ENCODE measurements around the gene CABP7. TPM values are rescaled to one million over a fixed set of nuclear protein-coding genes. Genes with fewer than 3 reads are reported as not detected.

CABP7 gene
- total RNA-seq, 1 donor from 2014 or later = not detected

DNA sequence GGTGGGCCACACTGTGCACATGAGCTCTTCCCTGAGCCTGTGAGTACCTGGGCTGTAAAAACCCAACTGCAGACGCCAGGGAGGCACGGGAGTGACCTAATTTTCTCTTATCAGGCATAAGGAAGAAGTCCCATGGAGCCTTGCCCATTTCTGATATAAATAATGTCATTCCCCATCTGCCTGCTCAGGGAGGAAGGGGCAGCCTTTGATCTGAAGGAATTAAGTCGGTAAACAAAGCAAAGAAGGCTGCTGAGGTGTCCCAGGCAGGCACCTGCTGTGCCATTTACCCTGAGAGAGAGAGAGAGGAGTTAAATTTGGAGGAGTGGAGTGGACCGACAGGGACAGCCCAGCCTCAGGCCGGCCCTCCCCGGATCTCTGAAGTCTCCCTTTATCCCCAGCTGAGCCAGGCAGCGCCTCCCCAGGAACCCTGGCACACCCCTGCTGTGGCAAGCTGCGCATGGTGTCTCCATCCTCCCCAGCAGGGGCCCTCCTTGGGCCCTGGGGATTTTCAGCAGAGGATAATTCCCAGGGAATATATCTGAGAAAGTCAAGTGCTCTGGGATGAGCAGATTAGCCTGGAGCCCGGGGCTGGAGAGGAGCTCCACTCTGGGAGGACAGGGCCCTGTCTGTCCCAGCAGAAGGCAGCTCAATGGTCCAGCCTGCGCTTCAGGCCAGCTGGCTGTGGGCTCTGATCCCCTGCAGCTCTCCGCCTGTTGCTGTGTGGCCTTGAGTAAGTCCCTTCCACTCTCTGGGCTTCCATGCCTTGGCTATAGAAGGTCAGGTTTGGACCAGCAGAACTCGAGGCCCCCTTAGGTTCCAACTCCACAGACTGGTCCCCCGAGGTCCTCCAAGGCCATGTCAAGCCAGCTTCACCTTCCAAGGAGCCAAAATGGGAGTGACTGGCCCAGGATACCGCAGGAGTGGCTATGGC is 17.5 kb upstream of the CABP7 start:
- no peaks in the 10 kb centered on the region for H3K27me3 ChIP-seq

GRCh38 chr22:29702931-29703501 is 16.8 kb upstream of the CABP7 start:
- H3K27ac ChIP-seq = no peak overlapping the region
- peaks cover 23% of the 10 kb centered on the region for H3K4me1 ChIP-seq
- TF ChIP-seq POLR2A (IDR thresholded peaks at IDR 0.05) (no peak), CTCF (IDR thresholded peaks at IDR 0.05) (no peak), POLR2AphosphoS5 (IDR thresholded peaks at IDR 0.05; ENCODE audit: insufficient read depth in 1 of 2, low read depth in 1 of 2) (no peak)
- H3K4me3 ChIP-seq = no peak overlapping the region
- no peak for DNase-seq (ENCODE audit: extremely low spot score in 2 of 2)
- intact Hi-C loops (cut with DNase I) = no loop called here
- no peaks in the 10 kb centered on the region for H3K36me3 ChIP-seq
- no peaks in the 10 kb centered on the region for H3K9me3 ChIP-seq
- H3K27me3 ChIP-seq = no peaks in the 10 kb centered on the region

More for the DNA sequence above, 17.5 kb upstream of the CABP7 start:
- no peak for DNase-seq (ENCODE audit: extremely low spot score in 2 of 2)
- peaks cover 26% of the 10 kb centered on the region for H3K4me1 ChIP-seq
- no peak overlapping the region for H3K27ac ChIP-seq
- H3K4me3 ChIP-seq = no peak overlapping the region
- H3K36me3 ChIP-seq = no peaks in the 10 kb centered on the region
- intact Hi-C loops (cut with DNase I) = no loop called here
- H3K9me3 ChIP-seq = no peaks in the 10 kb centered on the region
- no peak for TF ChIP-seq CTCF (IDR thresholded peaks at IDR 0.05)
- TF ChIP-seq POLR2A (IDR thresholded peaks at IDR 0.05) = no peak
- no peak for TF ChIP-seq POLR2AphosphoS5 (IDR thresholded peaks at IDR 0.05; ENCODE audit: insufficient read depth in 1 of 2, low read depth in 1 of 2)

- H3K27me3 ChIP-seq = no peaks in the 10 kb centered on the region
- DNase-seq (ENCODE audit: extremely low spot score in 2 of 2) = no peak
- intact Hi-C loops (cut with DNase I) = no loop called here
- peaks cover 19% of the 10 kb centered on the region for H3K4me1 ChIP-seq
- no peaks in the 10 kb centered on the region for H3K9me3 ChIP-seq
- TF ChIP-seq POLR2A (IDR thresholded peaks at IDR 0.05) = no peak
- no peak for TF ChIP-seq POLR2AphosphoS5 (IDR thresholded peaks at IDR 0.05; ENCODE audit: insufficient read depth in 1 of 2, low read depth in 1 of 2)
- TF ChIP-seq CTCF (IDR thresholded peaks at IDR 0.05) = no peak
- H3K4me3 ChIP-seq = no peak overlapping the region
- no peak overlapping the region for H3K27ac ChIP-seq
- no peaks in the 10 kb centered on the region for H3K36me3 ChIP-seq
These were observed 16.1 kb upstream of the CABP7 start for GRCh38 chr22:29703569-29704195.

DNA sequence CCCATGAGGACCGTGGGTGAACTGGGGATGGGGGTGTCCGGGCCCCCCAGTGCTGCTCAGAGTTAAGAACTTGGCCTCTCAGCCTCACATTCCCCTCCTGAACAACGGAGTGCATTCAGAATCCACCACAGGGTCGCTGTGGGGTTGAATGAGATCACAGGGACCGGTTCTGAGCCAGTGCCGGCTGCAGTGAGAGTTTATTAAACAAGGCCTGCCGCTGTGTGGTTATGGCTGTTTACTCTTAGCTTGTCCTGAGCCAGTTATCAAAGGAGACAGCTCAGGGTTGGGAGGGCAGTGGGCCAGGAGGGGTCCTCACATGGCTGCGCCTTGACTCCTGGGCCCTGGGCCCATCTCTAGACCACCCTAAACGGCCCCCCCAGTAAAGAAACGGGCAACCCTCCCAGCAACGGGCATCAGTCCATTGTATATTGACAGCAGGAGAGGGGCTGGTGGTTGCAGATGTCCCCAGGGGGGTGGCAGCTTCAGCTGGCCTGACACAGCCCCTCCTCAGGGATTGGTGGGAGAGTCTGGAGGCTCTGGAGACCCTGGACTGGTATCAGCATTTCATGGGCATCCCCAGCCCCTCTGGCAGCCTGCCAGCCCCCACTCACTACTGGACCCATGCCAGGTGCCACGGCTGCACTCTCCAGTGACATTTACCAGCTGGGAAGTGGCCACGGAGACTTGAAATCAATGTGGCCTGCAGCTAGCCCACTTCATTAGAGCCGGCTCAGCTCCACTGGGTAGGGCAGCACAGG is 15.1 kb upstream of the CABP7 start:
- no peak for DNase-seq (ENCODE audit: extremely low spot score in 2 of 2)
- Histone ChIP-seq H3K4me3 (no peak overlapping the region), H3K4me1 (peaks cover 19% of the 10 kb centered on the region), H3K27me3 (no peaks in the 10 kb centered on the region), H3K9me3 (no peaks in the 10 kb centered on the region), H3K27ac (no peak overlapping the region), H3K36me3 (no peaks in the 10 kb centered on the region)
- TF ChIP-seq POLR2A (IDR thresholded peaks at IDR 0.05) (no peak), POLR2AphosphoS5 (IDR thresholded peaks at IDR 0.05; ENCODE audit: insufficient read depth in 1 of 2, low read depth in 1 of 2) (no peak)
- intact Hi-C loops (cut with DNase I) = no loop called here

DNA sequence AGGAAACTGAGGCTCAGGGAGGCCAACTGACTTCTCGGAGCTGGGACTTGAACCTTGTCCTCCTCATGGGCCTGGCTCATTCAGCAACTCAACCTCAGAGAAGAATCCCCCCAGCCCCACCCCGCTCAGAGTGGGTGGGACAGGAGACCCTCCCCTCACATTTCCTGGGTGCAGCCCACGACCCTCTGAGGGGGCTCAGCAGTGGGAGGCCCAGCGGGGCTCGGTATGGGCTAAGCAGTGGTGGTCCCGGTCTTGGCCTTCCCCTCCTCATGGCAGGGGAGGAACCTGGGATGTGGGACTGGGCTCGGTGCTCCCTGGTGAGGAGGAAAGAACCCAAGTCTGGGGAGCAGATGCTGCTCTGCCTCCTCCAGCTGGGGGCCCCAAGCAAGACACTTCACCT is 14.2 kb upstream of the CABP7 start:
- TF ChIP-seq POLR2AphosphoS5 (IDR thresholded peaks at IDR 0.05; ENCODE audit: insufficient read depth in 1 of 2, low read depth in 1 of 2) = no peak
- no peak for TF ChIP-seq POLR2A (IDR thresholded peaks at IDR 0.05)
- no peak for TF ChIP-seq CTCF (IDR thresholded peaks at IDR 0.05)
- Histone ChIP-seq H3K4me1 (peaks cover 17% of the 10 kb centered on the region), H3K4me3 (no peak overlapping the region), H3K27ac (no peak overlapping the region), H3K27me3 (no peaks in the 10 kb centered on the region), H3K36me3 (no peaks in the 10 kb centered on the region), H3K9me3 (no peaks in the 10 kb centered on the region)
- DNase-seq (ENCODE audit: extremely low spot score in 2 of 2) = no peak
- intact Hi-C loops (cut with DNase I) = no loop called here

All from vagina (tissue), 2 donors.